Measurements from ENCODE around the gene EAF1.

GRCh38 chr3:15401936-15402335 is 25.5 kb upstream of the EAF1 start:
- no peak for TF ChIP-seq CTCF (IDR thresholded peaks at IDR 0.05)
- no peak for TF ChIP-seq POLR2AphosphoS5 (IDR thresholded peaks at IDR 0.05)
